GM12878 (cell line): ENCODE results near the gene SORCS2. TPM values are rescaled to one million over a fixed set of nuclear protein-coding genes. Genes with fewer than 3 reads are reported as not detected.

Source experiments
- ATAC-seq: fragments of 200-7000 bp; cut with Tn5 transposase; 3 replicates; pipeline ENCODE4 v1.9.1; 2020; ENCODE audit warnings: mild to moderate bottlenecking, moderate library complexity
- BruUV-seq: library from RNA; stranded (reverse); fragments of 400-500 nt; replicated peaks from 2 replicates; lab custom pipeline; 2021; lab: Mats Ljungman, UMichigan
- CTCF ChIA-PET: fragments of 300-600 bp; sonication (Branson Sonifier 250); formaldehyde crosslinking; extraction: SDS; loops from one replicate; lab custom pipeline; 2021; ENCODE audit warnings: inconsistent platforms; lab: Yijun Ruan, JAX
- POLR2A ChIA-PET: fragments of 350-600 bp; formaldehyde crosslinking; extraction: SDS; loops from one replicate; lab custom pipeline; 2021; ENCODE audit warnings: inconsistent platforms; lab: Charles Lee
- RAD21 ChIA-PET: fragments of 300-600 bp; sonication (Branson Sonifier 250); formaldehyde crosslinking; loops from one replicate; lab custom pipeline; 2023; ENCODE audit warnings: antibody characterized with exemption; ENCODE audit not compliant: unreplicated experiment; lab: Charles Lee
- SMC1A ChIA-PET: fragments of 300-600 bp; sonication (Branson Sonifier 250); formaldehyde crosslinking; loops from one replicate; lab custom pipeline; 2023; ENCODE audit not compliant: unreplicated experiment, uncharacterized antibody; lab: Charles Lee
- DNase-seq: peaks from one replicate; pipeline ENCODE4 v3.0.0-alpha.2; 2011; ENCODE audit warnings: low read depth, low spot score
- FAIRE-seq: peaks from 3 replicates; lab custom pipeline; 2011; peaks lifted over from hg19 to GRCh38; lab: Jason Lieb, UNC
- H2AFZ ChIP-seq: 2 replicates; pipeline ENCODE4 v1.6.0; 2011; ENCODE audit warnings: low read depth, low read length, control low read depth; ENCODE audit not compliant: control insufficient read depth
- H3K27ac ChIP-seq: 2 replicates; pipeline ENCODE4 v1.5.1; 2011; ENCODE audit warnings: control low read depth; ENCODE audit not compliant: control insufficient read depth, insufficient read depth
- H3K27me3 ChIP-seq, 2 experiments: replicated peaks in 1 of 2; 2 replicates each; pipeline versions ENCODE4 v1.6.0 to v1.6.1; 2011; ENCODE audit warnings: low read length in 1 of 2; ENCODE audit not compliant: control insufficient read depth in 2 of 2, insufficient read depth in 2 of 2
- H3K36me3 ChIP-seq, 2 experiments: 2 replicates each; pipeline ENCODE4 v1.5.1; 2011; ENCODE audit warnings: low read length in 1 of 2; ENCODE audit not compliant: control insufficient read depth in 2 of 2, insufficient read depth in 2 of 2
- H3K4me1 ChIP-seq: 2 replicates; pipeline ENCODE4 v1.6.1; 2011; ENCODE audit warnings: mild to moderate bottlenecking, low read length, moderate library complexity, mixed read lengths; ENCODE audit not compliant: control insufficient read depth, insufficient read depth
- H3K4me2 ChIP-seq: 2 replicates; pipeline ENCODE4 v1.6.0; 2011; ENCODE audit warnings: control low read depth; ENCODE audit not compliant: control insufficient read depth, insufficient read depth
- H3K4me3 ChIP-seq: fragments of 200-600 bp; sonication (generic); 2 replicates; pipeline ENCODE4 v1.5.1; 2016
- H3K79me2 ChIP-seq: 2 replicates; pipeline ENCODE4 v1.6.0; 2011; ENCODE audit warnings: low read length; ENCODE audit not compliant: control insufficient read depth, insufficient read depth
- H3K9ac ChIP-seq: 2 replicates; pipeline ENCODE4 v1.8.0; 2011; ENCODE audit warnings: low read length, control low read depth, mixed read lengths; ENCODE audit not compliant: control insufficient read depth, insufficient read depth
- H3K9me3 ChIP-seq: replicated peaks from 3 replicates; pipeline ENCODE4 v1.5.1; 2011; ENCODE audit warnings: mild to moderate bottlenecking, low read length; ENCODE audit not compliant: control insufficient read depth, insufficient read depth
- H4K20me1 ChIP-seq: 2 replicates; pipeline ENCODE4 v1.6.0; 2011; ENCODE audit not compliant: control insufficient read depth, insufficient read depth
- CBX3 ChIP-seq: fragments of 200-600 bp; sonication (generic); IDR thresholded peaks from 2 replicates; pipeline ENCODE4 v1.6.1; 2016; ENCODE audit warnings: low read depth, borderline replicate concordance
- CHD4 ChIP-seq: fragments of 200-600 bp; sonication (generic); IDR thresholded peaks from 2 replicates; pipeline ENCODE4 v1.6.1; 2016; ENCODE audit warnings: mild to moderate bottlenecking
- CREM ChIP-seq: IDR thresholded peaks from 2 replicates; pipeline ENCODE4 v1.6.1; 2014; ENCODE audit warnings: antibody characterized with exemption, low read depth
- HCFC1 ChIP-seq: fragments of 150-350 bp; IDR thresholded peaks from 2 replicates; pipeline ENCODE4 v1.6.1; 2014; ENCODE audit warnings: low read length
- NFIC ChIP-seq: IDR thresholded peaks from 2 replicates; pipeline ENCODE4 v1.6.1; 2012; ENCODE audit warnings: low read depth, mild to moderate bottlenecking, inconsistent platforms, low read length, moderate library complexity
- NFXL1 ChIP-seq: fragments of 450-650 bp; IDR thresholded peaks from 2 replicates; pipeline ENCODE4 v1.6.1; 2017; ENCODE audit warnings: antibody characterized with exemption, mild to moderate bottlenecking, borderline replicate concordance
- NFYB ChIP-seq: IDR thresholded peaks from 2 replicates; pipeline ENCODE4 v1.6.1; 2011; ENCODE audit warnings: low read depth, mild to moderate bottlenecking, low read length, improper control_type of control experiment, moderate library complexity; ENCODE audit not compliant: insufficient read depth
- NRF1 ChIP-seq: conservative IDR thresholded peaks from 2 replicates; pipeline ENCODE4 v1.6.1; 2011; ENCODE audit warnings: mild to moderate bottlenecking, low read depth, low read length, improper control_type of control experiment
- PML ChIP-seq: IDR thresholded peaks from 2 replicates; pipeline ENCODE4 v1.6.1; 2012; ENCODE audit warnings: low read length, inconsistent platforms
- POU2F2 ChIP-seq: IDR thresholded peaks from 3 replicates; pipeline ENCODE4 v1.6.1; 2011; ENCODE audit warnings: low read depth, mild to moderate bottlenecking, low read length, borderline replicate concordance
- RB1 ChIP-seq: fragments of 450-650 bp; formaldehyde crosslinking; IDR thresholded peaks from 2 replicates; pipeline ENCODE4 v1.6.1; 2017; ENCODE audit warnings: mild to moderate bottlenecking, borderline replicate concordance
- RELA ChIP-seq: fragments of 450-650 bp; IDR thresholded peaks from 2 replicates; pipeline ENCODE4 v1.8.0; 2014; ENCODE audit warnings: borderline replicate concordance; ENCODE audit not compliant: partially characterized antibody
- RFX5 ChIP-seq: IDR thresholded peaks from 2 replicates; pipeline ENCODE4 v1.6.1; 2011; ENCODE audit warnings: low read depth, low read length, improper control_type of control experiment
- STAT1 ChIP-seq: fragments of 450-650 bp; conservative IDR thresholded peaks from 2 replicates; pipeline ENCODE4 v1.6.1; 2014; ENCODE audit warnings: antibody characterized with exemption, mild to moderate bottlenecking
- SUPT20H ChIP-seq: IDR thresholded peaks from 2 replicates; pipeline ENCODE4 v1.6.1; 2011; ENCODE audit warnings: low read depth, mild to moderate bottlenecking, low read length, moderate library complexity, borderline replicate concordance; ENCODE audit not compliant: control insufficient read depth
- TAF1 ChIP-seq: IDR thresholded peaks from 2 replicates; pipeline ENCODE4 v1.6.1; 2011; ENCODE audit warnings: mild to moderate bottlenecking, low read depth, low read length, borderline replicate concordance
- ZSCAN29 ChIP-seq: fragments of 450-650 bp; IDR thresholded peaks from 2 replicates; pipeline ENCODE4 v1.6.1; 2017; ENCODE audit warnings: mild to moderate bottlenecking, moderate library complexity
- WGBS: methylation state at CpG from one replicate; pipeline ENCODE4 v1.1.6; 2016; ENCODE audit warnings: low lambda C conversion rate; ENCODE audit not compliant: insufficient replicate concordance, insufficient coverage; ENCODE audit errors: missing lambda C conversion rate; 5-methylcytosine and 5-hydroxymethylcytosine counted together
- in situ Hi-C: fragments of 300-500 bp; cut with MboI; formaldehyde crosslinking; loops from 9 replicates; pipeline ENCODE4 v1.14.3; 2018; ENCODE audit warnings: mixed read lengths
- intact Hi-C: fragments of 100-400 bp; cut with micrococcal nuclease; formaldehyde crosslinking; loops from one replicate; pipeline ENCODE4 v1.14.2; 2022; ENCODE audit not compliant: unreplicated experiment
- polyA plus RNA-seq, 11 experiments: library from polyadenylated mRNA; depleted of rRNA in 4 of 11; unstranded in 6 of 11; stranded (reverse) in 5 of 11; fragments of >200 nt; fragmentation: Nextera tagmentation in 4 of 11; fragmentation: Illumina TruSeq in 1 of 11; extraction: Ambion mirVana in 4 of 11; extraction: Trizol in 1 of 11; gene quantifications; 1 replicate in 1 of 11; 2 replicates in 10 of 11; pipeline versions ENCODE4 v1.2.1 to v1.2.3, GENCODE V29; 2011 to 2016; ENCODE audit warnings: inconsistent platforms in 2 of 11, missing spikeins in 2 of 11, low read depth in 1 of 11
- total RNA-seq, 4 experiments: library from RNA; depleted of rRNA in 3 of 4; stranded (reverse); fragments of >200 nt in 3 of 4; fragmentation: Illumina TruSeq in 1 of 4; extraction: Trizol in 1 of 4; gene quantifications; 2 replicates each; pipeline versions ENCODE4 v1.2.1 to v1.2.3, GENCODE V29; 2013 to 2021
- TF ChIP-seq, protein P1 (sequence below): fragments of 450-650 bp; formaldehyde crosslinking; IDR thresholded peaks from 2 replicates; pipeline ENCODE4 v1.5.0; 2022; ENCODE audit warnings: mild to moderate bottlenecking, missing genetic modification characterization

Gene SORCS2
- total and polyA plus RNA-seq, 10 of the 15 experiments (the other 5 are each of a cell fraction or from before 2014, with no cell fraction given), result 0.01 to 0.15 (median 0.05) TPM; not detected in 5

DNA sequence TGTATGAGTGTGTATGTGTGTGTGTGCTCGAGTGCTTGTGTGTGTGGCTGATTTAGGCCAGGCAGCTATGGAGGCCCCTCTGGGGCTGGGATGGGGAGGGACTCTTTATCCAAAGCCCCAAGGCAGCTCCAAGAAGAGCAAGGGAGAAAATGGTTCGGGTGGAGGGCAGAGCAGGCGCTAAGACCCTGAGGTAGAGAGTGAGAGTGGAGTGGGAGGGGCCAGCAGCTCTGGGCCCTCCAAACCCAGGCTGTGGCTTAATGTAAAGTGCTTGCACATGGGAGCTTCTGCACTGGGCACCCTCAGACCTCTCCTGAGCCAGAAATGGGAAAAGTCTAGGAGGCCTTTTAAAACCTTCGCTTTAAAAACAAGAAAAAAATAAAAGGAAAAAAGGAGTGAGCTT lies 475.9 kb downstream of the SORCS2 start:
- WGBS, result 9% methylated on average over 4 of the region's 4 CpGs
- no peaks in the 10 kb centered on the region for H4K20me1 ChIP-seq
- no peak for ATAC-seq
- H3K36me3 ChIP-seq, result no peaks in the 10 kb centered on the region
- FAIRE-seq, result no peak
- intact Hi-C loops, result no loop called here
- H3K79me2 ChIP-seq, result no peaks in the 10 kb centered on the region
- H3K4me3 ChIP-seq, result no peak overlapping the region
- POLR2A ChIA-PET, result no interaction called here
- RAD21 ChIA-PET, result no interaction called here
- BruUV-seq, result no TSS peak
- TF ChIP-seq RELA (no peak), NFYB (no peak), NFIC (no peak), NRF1 (no peak), CREM (no peak), HCFC1 (no peak), RFX5 (no peak), STAT1 (no peak), POU2F2 (no peak), RB1 (no peak), CHD4 (no peak), ZSCAN29 (no peak), SUPT20H (no peak), CBX3 (no peak), PML (no peak), NFXL1 (no peak), TAF1 (no peak)
- TF ChIP-seq, protein P1, sequence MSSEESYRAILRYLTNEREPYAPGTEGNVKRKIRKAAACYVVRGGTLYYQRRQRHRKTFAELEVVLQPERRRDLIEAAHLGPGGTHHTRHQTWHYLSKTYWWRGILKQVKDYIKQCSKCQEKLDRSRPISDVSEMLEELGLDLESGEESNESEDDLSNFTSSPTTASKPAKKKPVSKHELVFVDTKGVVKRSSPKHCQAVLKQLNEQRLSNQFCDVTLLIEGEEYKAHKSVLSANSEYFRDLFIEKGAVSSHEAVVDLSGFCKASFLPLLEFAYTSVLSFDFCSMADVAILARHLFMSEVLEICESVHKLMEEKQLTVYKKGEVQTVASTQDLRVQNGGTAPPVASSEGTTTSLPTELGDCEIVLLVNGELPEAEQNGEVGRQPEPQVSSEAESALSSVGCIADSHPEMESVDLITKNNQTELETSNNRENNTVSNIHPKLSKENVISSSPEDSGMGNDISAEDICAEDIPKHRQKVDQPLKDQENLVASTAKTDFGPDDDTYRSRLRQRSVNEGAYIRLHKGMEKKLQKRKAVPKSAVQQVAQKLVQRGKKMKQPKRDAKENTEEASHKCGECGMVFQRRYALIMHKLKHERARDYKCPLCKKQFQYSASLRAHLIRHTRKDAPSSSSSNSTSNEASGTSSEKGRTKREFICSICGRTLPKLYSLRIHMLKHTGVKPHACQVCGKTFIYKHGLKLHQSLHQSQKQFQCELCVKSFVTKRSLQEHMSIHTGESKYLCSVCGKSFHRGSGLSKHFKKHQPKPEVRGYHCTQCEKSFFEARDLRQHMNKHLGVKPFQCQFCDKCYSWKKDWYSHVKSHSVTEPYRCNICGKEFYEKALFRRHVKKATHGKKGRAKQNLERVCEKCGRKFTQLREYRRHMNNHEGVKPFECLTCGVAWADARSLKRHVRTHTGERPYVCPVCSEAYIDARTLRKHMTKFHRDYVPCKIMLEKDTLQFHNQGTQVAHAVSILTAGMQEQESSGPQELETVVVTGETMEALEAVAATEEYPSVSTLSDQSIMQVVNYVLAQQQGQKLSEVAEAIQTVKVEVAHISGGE (CRISPR knock-in tag), result no peak
- TF ChIP-seq, all 136 proteins: peak for 0
- H3K27me3 ChIP-seq, result no peaks in the 10 kb centered on the region
- H3K4me1 ChIP-seq, result no peaks in the 10 kb centered on the region
- no peak overlapping the region for H3K27ac ChIP-seq
- in situ Hi-C loops, result no loop called here
- no peak overlapping the region for H3K4me2 ChIP-seq
- H3K9me3 ChIP-seq, result no peaks in the 10 kb centered on the region
- SMC1A ChIA-PET, result no interaction called here
- no peak overlapping the region for H2AFZ ChIP-seq
- H3K9ac ChIP-seq, result no peak overlapping the region
- CTCF ChIA-PET, result no interaction called here
- no peak for DNase-seq
